ENCODE data around the gene WDR26. TPM values are rescaled to one million over a fixed set of nuclear protein-coding genes. Genes with fewer than 3 reads are reported as not detected.

Gene WDR26
- total and polyA plus RNA-seq, 2 of the 4 experiments (the other 2 are of a cell fraction), result 23.8 to 46.4 TPM

DNA sequence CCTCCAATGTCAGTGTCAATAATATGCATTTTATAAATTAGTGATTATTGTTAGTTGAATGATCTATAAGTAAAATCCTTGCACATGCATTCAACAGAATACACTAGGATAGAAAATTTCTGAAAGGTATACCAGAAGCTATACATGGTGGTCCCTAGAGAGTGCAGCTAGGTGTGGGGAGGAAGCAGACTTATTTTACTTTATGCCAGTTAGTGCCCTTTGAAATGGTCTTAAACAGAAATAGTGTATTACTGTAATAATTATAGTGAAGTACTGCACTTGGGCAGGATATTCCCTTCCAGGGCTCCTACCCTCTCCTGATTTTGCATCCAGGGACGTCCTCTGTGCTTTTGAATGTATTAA, 23.2 kb upstream of the WDR26 start:
- no peak overlapping the region for H2AK5ac ChIP-seq (ENCODE audit: low read depth, low read length)
- no CpG with 5 or more reads among the region's 1 CpG for WGBS, 2 experiments (ENCODE audit: extremely low coverage in 2 of 2, insufficient read length in 1 of 2)
- no peak overlapping the region for H3K4ac ChIP-seq (ENCODE audit: low read depth, low read length)
- H3K27me3 ChIP-seq (ENCODE audit: control insufficient read depth, insufficient read depth, low read length), result no peaks in the 10 kb centered on the region
- intact Hi-C loops (cut with micrococcal nuclease), result loop anchor here (1.0 to 10.0 kb wide), 3 partner anchors 22 to 343 kb away; partner anchors contain the start of gene FBXO28
- H2BK120ac ChIP-seq (ENCODE audit: low read depth, low read length), result no peak overlapping the region
- ChIA-PET POLR2A (ENCODE audit: unreplicated experiment) (interaction anchor here (0.5 to 0.6 kb wide), 3 partner anchors 49 to 306 kb away, joined by 3 to 9 read pairs (median 3); no protein-coding TSS in a partner anchor), CTCF (interaction anchor here (0.6 to 2.0 kb wide), 7 partner anchors 8 to 1691 kb away, joined by 3 to 10 read pairs (median 4); partner anchors contain the start of gene WDR26)
- no peak overlapping the region for H2BK20ac ChIP-seq (ENCODE audit: low read depth, low read length)
- BruUV-seq (replicated peaks), result no TSS peak
- H4K91ac ChIP-seq (ENCODE audit: insufficient read depth, low read depth, low read length), result no peak overlapping the region
- H3K56ac ChIP-seq (ENCODE audit: extremely low read depth, insufficient read depth, low read length), result no peak overlapping the region
- peaks cover 7% of the 10 kb centered on the region for H3K4me1 ChIP-seq (ENCODE audit: control insufficient read depth, insufficient read depth, low read length)
- H2AK9ac ChIP-seq (replicated peaks; ENCODE audit: low read depth, low read length, poor library complexity), result no peak overlapping the region
- no peak overlapping the region for H4K8ac ChIP-seq (ENCODE audit: low read depth in 2 of 2, low read length in 2 of 2)
- no peak overlapping the region for H2BK15ac ChIP-seq (ENCODE audit: low read depth, low read length)
- no peaks in the 10 kb centered on the region for H3K9me3 ChIP-seq (ENCODE audit: control insufficient read depth, insufficient read depth, low read length)
- no peak overlapping the region for H4K5ac ChIP-seq (ENCODE audit: low read depth, low read length)
- no peak overlapping the region for H3K23ac ChIP-seq (ENCODE audit: low read depth, low read length)
- H3K36me3 ChIP-seq (ENCODE audit: control insufficient read depth, insufficient read depth, low read length), result no peaks in the 10 kb centered on the region
- H3K79me1 ChIP-seq (ENCODE audit: low read depth in 1 of 2, low read length in 2 of 2), result peaks cover 2 to 5% of the 10 kb centered on the region in 2 experiments; a peak in 2 of 4 replicates
- no peak overlapping the region for H2BK5ac ChIP-seq (ENCODE audit: low read depth, low read length, poor library complexity, severe bottlenecking)
- dilution Hi-C loops (cut with HindIII; ENCODE audit: low sequenced_read_pairs, unreplicated experiment), result no loop called here
- H3K27ac ChIP-seq (ENCODE audit: insufficient read depth, low read length), result no peak overlapping the region
- no peak overlapping the region for H3K9ac ChIP-seq (ENCODE audit: low read depth, low read length)
- in situ Hi-C loops (cut with MboI; ENCODE audit: low sequenced_read_pairs), result no loop called here
- H3K9me1 ChIP-seq (ENCODE audit: insufficient read depth, low read length), result peaks cover 7% of the 10 kb centered on the region
- no peaks in the 10 kb centered on the region for H4K20me1 ChIP-seq (ENCODE audit: insufficient read depth, low read length)
- H3K18ac ChIP-seq (ENCODE audit: low read depth, low read length), result no peak overlapping the region
- TF ChIP-seq, protein P1, sequence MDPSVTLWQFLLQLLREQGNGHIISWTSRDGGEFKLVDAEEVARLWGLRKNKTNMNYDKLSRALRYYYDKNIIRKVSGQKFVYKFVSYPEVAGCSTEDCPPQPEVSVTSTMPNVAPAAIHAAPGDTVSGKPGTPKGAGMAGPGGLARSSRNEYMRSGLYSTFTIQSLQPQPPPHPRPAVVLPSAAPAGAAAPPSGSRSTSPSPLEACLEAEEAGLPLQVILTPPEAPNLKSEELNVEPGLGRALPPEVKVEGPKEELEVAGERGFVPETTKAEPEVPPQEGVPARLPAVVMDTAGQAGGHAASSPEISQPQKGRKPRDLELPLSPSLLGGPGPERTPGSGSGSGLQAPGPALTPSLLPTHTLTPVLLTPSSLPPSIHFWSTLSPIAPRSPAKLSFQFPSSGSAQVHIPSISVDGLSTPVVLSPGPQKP (IDR thresholded peaks at IDR 0.05; ENCODE audit: borderline replicate concordance, low read depth, low read length), result no peak
- TF ChIP-seq MAFK (IDR thresholded peaks at IDR 0.05; ENCODE audit: low read depth, low read length) (no peak), RFX5 (IDR thresholded peaks at IDR 0.05; ENCODE audit: low read depth, low read length) (no peak), MAZ (IDR thresholded peaks at IDR 0.05; ENCODE audit: borderline replicate concordance, low read depth, low read length) (no peak), RCOR1 (IDR thresholded peaks at IDR 0.05; ENCODE audit: insufficient replicate concordance, low read length) (no peak)
- TF ChIP-seq, protein P2, sequence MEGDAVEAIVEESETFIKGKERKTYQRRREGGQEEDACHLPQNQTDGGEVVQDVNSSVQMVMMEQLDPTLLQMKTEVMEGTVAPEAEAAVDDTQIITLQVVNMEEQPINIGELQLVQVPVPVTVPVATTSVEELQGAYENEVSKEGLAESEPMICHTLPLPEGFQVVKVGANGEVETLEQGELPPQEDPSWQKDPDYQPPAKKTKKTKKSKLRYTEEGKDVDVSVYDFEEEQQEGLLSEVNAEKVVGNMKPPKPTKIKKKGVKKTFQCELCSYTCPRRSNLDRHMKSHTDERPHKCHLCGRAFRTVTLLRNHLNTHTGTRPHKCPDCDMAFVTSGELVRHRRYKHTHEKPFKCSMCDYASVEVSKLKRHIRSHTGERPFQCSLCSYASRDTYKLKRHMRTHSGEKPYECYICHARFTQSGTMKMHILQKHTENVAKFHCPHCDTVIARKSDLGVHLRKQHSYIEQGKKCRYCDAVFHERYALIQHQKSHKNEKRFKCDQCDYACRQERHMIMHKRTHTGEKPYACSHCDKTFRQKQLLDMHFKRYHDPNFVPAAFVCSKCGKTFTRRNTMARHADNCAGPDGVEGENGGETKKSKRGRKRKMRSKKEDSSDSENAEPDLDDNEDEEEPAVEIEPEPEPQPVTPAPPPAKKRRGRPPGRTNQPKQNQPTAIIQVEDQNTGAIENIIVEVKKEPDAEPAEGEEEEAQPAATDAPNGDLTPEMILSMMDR (conservative IDR thresholded peaks at IDR 0.05; ENCODE audit: low read depth, low read length), result no peak
- no peak for ATAC-seq (ENCODE audit: low read depth)
- H3K14ac ChIP-seq (replicated peaks; ENCODE audit: low read depth, low read length), result no peak overlapping the region
- no peak overlapping the region for H3K4me2 ChIP-seq (ENCODE audit: low read depth, low read length)
- H3K4me3 ChIP-seq (ENCODE audit: insufficient read depth, low read depth, low read length), result no peak overlapping the region
- H2AFZ ChIP-seq (replicated peaks; ENCODE audit: low read length, poor library complexity), result no peak overlapping the region
- DNase-seq, result no peak
